Activated T-cell treated with anti-CD3 and anti-CD28 coated beads, Interleukin-2, amount 50 U/mL, for 72 hours (primary cell): Measurements from ENCODE around the gene CCDC174. TPM values are rescaled to one million over a fixed set of nuclear protein-coding genes. Genes with fewer than 3 reads are reported as not detected.

Source experiments
- ATAC-seq, 2 donors: fragments of 150-1000 bp; cut with Tn5 transposase; replicated peaks in 1 of 2; 2 replicates each; pipeline ENCODE4 v1.10.0; 2021; ENCODE audit warnings: moderate library complexity in 2 of 2, mild to moderate bottlenecking in 1 of 2
- DNase-seq, 2 donors: peaks; one replicate each; pipeline ENCODE4 v3.0.0; 2021 to 2022; ENCODE audit warnings: mixed read lengths in 1 of 2
- H3K27ac Mint-ChIP-seq: one replicate; pipeline ENCODE4 v1.8.0; 2022; ENCODE audit warnings: mild to moderate bottlenecking, moderate library complexity, mixed read lengths
- H3K27me3 Mint-ChIP-seq: one replicate; pipeline ENCODE4 v1.8.0; 2022; ENCODE audit warnings: low read depth, mixed read lengths
- H3K36me3 Mint-ChIP-seq, 2 donors: one replicate each; pipeline ENCODE4 v1.8.0; 2022; ENCODE audit warnings: mixed read lengths in 2 of 2, mild to moderate bottlenecking in 1 of 2; ENCODE audit not compliant: insufficient read depth in 2 of 2
- H3K4me1 Mint-ChIP-seq: one replicate; pipeline ENCODE4 v1.8.0; 2022; ENCODE audit warnings: low read depth, mixed read lengths
- H3K4me3 Mint-ChIP-seq, 2 donors: one replicate each; pipeline ENCODE4 v1.8.0; 2022; ENCODE audit warnings: mild to moderate bottlenecking in 2 of 2, mixed read lengths in 2 of 2, moderate library complexity in 2 of 2
- H3K9me3 Mint-ChIP-seq, 2 donors: one replicate each; pipeline ENCODE4 v1.8.0; 2022; ENCODE audit warnings: mixed read lengths in 2 of 2
- total RNA-seq, 2 donors: library from RNA; stranded (reverse); gene quantifications; one replicate each; pipeline ENCODE4 v1.2.3, GENCODE V29; 2022

CCDC174 gene
- total RNA-seq, 2 donors from 2014 or later, result 33.9 to 34.3 TPM

GRCh38 chr3:14616606-14617507 is 34.7 kb upstream of the CCDC174 start:
- ATAC-seq (peak in 1 of 2 donors; percentile 26), DNase-seq (no peak)
- no peak overlapping the region for H3K27ac Mint-ChIP-seq
- no peak overlapping the region for H3K4me3 Mint-ChIP-seq
- H3K4me1 Mint-ChIP-seq, result no peaks in the 10 kb centered on the region
- peaks cover 38% of the 10 kb centered on the region for H3K27me3 Mint-ChIP-seq
- H3K9me3 Mint-ChIP-seq, result no peaks in the 10 kb centered on the region
- H3K36me3 Mint-ChIP-seq, result no peaks in the 10 kb centered on the region

DNA sequence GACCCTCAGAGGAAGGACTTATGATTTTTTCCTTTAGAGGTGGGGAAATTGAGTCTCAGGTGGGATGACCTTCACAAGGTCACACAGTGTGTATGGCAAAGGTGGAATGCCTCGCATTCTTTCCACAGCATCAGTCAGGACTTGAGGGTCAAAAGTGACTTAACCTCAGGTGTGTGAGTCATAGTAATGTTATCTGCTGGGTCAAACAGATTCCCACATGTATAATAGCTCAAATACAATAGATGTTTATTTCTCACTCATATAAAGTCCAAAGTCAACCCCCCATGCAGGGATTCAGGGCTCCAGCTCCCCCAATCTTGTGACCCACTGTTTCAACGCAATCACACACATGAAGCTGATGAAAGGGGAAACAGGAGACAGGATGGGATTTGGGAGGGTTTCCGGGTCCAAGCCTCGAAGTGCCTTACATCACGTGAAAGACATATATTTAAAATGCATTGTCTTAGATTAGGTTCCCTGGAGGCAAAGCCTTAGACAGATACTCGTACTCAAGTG is 34.0 kb upstream of the CCDC174 start:
- H3K4me1 Mint-ChIP-seq, result no peaks in the 10 kb centered on the region

GRCh38 chr3:14619605-14620004 is 32.0 kb upstream of the CCDC174 start:
- DNase-seq (no peak), ATAC-seq (no peak)
- no peaks in the 10 kb centered on the region for H3K36me3 Mint-ChIP-seq
- H3K4me1 Mint-ChIP-seq, result no peaks in the 10 kb centered on the region
- H3K27me3 Mint-ChIP-seq, result peaks cover 22% of the 10 kb centered on the region
- no peak overlapping the region for H3K27ac Mint-ChIP-seq
- H3K9me3 Mint-ChIP-seq, result no peaks in the 10 kb centered on the region
- no peak overlapping the region for H3K4me3 Mint-ChIP-seq

More for the DNA sequence above, 34.0 kb upstream of the CCDC174 start:
- H3K4me3 Mint-ChIP-seq, result no peak overlapping the region
- no peaks in the 10 kb centered on the region for H3K36me3 Mint-ChIP-seq
- H3K27ac Mint-ChIP-seq, result no peak overlapping the region
- ATAC-seq (no peak), DNase-seq (no peak)
- H3K27me3 Mint-ChIP-seq, result peaks cover 35% of the 10 kb centered on the region
- H3K9me3 Mint-ChIP-seq, result no peaks in the 10 kb centered on the region

- Mint-ChIP-seq H3K9me3 (no peaks in the 10 kb centered on the region), H3K27me3 (peaks cover 19% of the 10 kb centered on the region), H3K36me3 (no peaks in the 10 kb centered on the region), H3K4me3 (no peak overlapping the region), H3K27ac (no peak overlapping the region), H3K4me1 (no peaks in the 10 kb centered on the region)
- ATAC-seq (no peak), DNase-seq (no peak)
Measured at GRCh38 chr3:14620512-14620911, 31.1 kb upstream of the CCDC174 start.

- no peak overlapping the region for H3K27ac Mint-ChIP-seq
- peaks cover 13% of the 10 kb centered on the region for H3K27me3 Mint-ChIP-seq
- no peaks in the 10 kb centered on the region for H3K4me1 Mint-ChIP-seq
- no peaks in the 10 kb centered on the region for H3K36me3 Mint-ChIP-seq
- no peaks in the 10 kb centered on the region for H3K9me3 Mint-ChIP-seq
- no peak overlapping the region for H3K4me3 Mint-ChIP-seq
- no peak for DNase-seq
- no peak for ATAC-seq
Measured at GRCh38 chr3:14621093-14621492, 30.5 kb upstream of the CCDC174 start.

GRCh38 chr3:14622368-14622767 is 29.2 kb upstream of the CCDC174 start:
- Mint-ChIP-seq H3K27me3 (peaks cover 9% of the 10 kb centered on the region), H3K4me3 (no peak overlapping the region), H3K27ac (no peak overlapping the region)

GRCh38 chr3:14623569-14624051 is 28.0 kb upstream of the CCDC174 start:
- Mint-ChIP-seq H3K27me3 (peaks cover 8% of the 10 kb centered on the region), H3K27ac (no peak overlapping the region), H3K4me3 (no peak overlapping the region), H3K4me1 (no peaks in the 10 kb centered on the region), H3K36me3 (no peaks in the 10 kb centered on the region), H3K9me3 (no peaks in the 10 kb centered on the region)
- ATAC-seq (no peak), DNase-seq (no peak)

More at GRCh38 chr3:14622368-14622767, 29.2 kb upstream of the CCDC174 start:
- no peaks in the 10 kb centered on the region for H3K9me3 Mint-ChIP-seq
- no peaks in the 10 kb centered on the region for H3K4me1 Mint-ChIP-seq
- H3K36me3 Mint-ChIP-seq, result no peaks in the 10 kb centered on the region
- ATAC-seq (no peak), DNase-seq (no peak)

DNA sequence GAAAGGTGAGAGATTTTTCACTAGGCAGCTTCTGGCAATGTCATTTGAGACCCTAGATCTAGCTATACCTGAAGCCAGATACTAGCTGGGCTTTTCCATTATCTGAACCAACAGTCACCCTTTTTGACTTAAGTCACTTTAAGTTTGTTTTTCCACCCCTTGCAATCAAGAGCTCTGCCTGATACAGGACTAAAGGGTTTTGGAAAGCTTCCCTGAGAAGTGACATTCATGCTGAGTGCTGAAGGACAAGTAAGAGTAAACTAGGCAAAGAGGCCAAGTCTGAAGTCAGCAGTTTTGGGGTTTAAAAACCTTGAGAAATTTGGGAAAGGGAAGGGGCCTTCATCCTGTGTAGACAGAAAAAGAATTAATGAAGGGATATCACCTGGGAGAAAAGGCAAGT is 27.1 kb upstream of the CCDC174 start:
- no peak overlapping the region for H3K27ac Mint-ChIP-seq
- no peaks in the 10 kb centered on the region for H3K36me3 Mint-ChIP-seq
- H3K4me3 Mint-ChIP-seq, result no peak overlapping the region
- no peaks in the 10 kb centered on the region for H3K4me1 Mint-ChIP-seq
- peaks cover 8% of the 10 kb centered on the region for H3K27me3 Mint-ChIP-seq
- no peaks in the 10 kb centered on the region for H3K9me3 Mint-ChIP-seq
- DNase-seq (no peak), ATAC-seq (no peak)

GRCh38 chr3:14625443-14625842 is 26.1 kb upstream of the CCDC174 start:
- ATAC-seq (no peak), DNase-seq (no peak)
- peaks cover 8% of the 10 kb centered on the region for H3K27me3 Mint-ChIP-seq
- no peaks in the 10 kb centered on the region for H3K36me3 Mint-ChIP-seq
- H3K4me1 Mint-ChIP-seq, result no peaks in the 10 kb centered on the region
- H3K27ac Mint-ChIP-seq, result no peak overlapping the region
- H3K4me3 Mint-ChIP-seq, result no peak overlapping the region
- H3K9me3 Mint-ChIP-seq, result no peaks in the 10 kb centered on the region

DNA sequence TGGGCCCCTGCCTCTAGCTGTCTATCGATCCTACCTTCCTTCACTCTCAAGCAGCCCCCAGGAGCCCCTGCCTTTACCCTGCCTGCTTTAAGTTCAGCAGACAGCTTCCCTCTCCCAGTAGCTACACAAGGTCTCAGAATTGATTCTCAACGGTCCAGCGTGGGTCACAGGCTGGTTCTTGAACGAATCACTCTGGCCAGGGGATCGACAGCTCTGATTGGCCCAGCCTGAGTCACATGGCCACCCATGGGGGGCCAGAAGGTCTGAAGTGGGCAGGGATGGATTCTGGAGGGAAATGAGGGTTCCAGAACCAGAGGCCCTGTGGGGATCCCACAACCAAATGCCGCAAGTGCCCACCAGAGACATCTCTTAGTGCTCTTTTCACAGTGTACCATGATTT is 23.7 kb upstream of the CCDC174 start:
- H3K36me3 Mint-ChIP-seq, result no peaks in the 10 kb centered on the region
- no peak overlapping the region for H3K27ac Mint-ChIP-seq
- peaks cover 8% of the 10 kb centered on the region for H3K27me3 Mint-ChIP-seq
- ATAC-seq (no peak), DNase-seq (no peak)
- no peaks in the 10 kb centered on the region for H3K4me1 Mint-ChIP-seq
- H3K4me3 Mint-ChIP-seq, result no peak overlapping the region
- no peaks in the 10 kb centered on the region for H3K9me3 Mint-ChIP-seq

GRCh38 chr3:14628406-14628805 is 23.2 kb upstream of the CCDC174 start:
- no peak for ATAC-seq
- Mint-ChIP-seq H3K27ac (no peak overlapping the region), H3K4me3 (no peak overlapping the region)

GRCh38 chr3:14630404-14631100 is 21.0 kb upstream of the CCDC174 start:
- H3K4me3 Mint-ChIP-seq, result no peak overlapping the region
- no peaks in the 10 kb centered on the region for H3K36me3 Mint-ChIP-seq
- DNase-seq (no peak), ATAC-seq (no peak)
- H3K9me3 Mint-ChIP-seq, result no peaks in the 10 kb centered on the region
- H3K27ac Mint-ChIP-seq, result no peak overlapping the region
- H3K27me3 Mint-ChIP-seq, result peaks cover 13% of the 10 kb centered on the region
- H3K4me1 Mint-ChIP-seq, result no peaks in the 10 kb centered on the region

More at GRCh38 chr3:14628406-14628805, 23.2 kb upstream of the CCDC174 start:
- no peak for DNase-seq
- Mint-ChIP-seq H3K4me1 (no peaks in the 10 kb centered on the region), H3K9me3 (no peaks in the 10 kb centered on the region), H3K36me3 (no peaks in the 10 kb centered on the region), H3K27me3 (peaks cover 8% of the 10 kb centered on the region)

GRCh38 chr3:14631101-14631497 is 20.5 kb upstream of the CCDC174 start:
- H3K9me3 Mint-ChIP-seq, result no peaks in the 10 kb centered on the region
- no peak for DNase-seq
- H3K4me1 Mint-ChIP-seq, result no peaks in the 10 kb centered on the region
- no peak overlapping the region for H3K4me3 Mint-ChIP-seq
- H3K27me3 Mint-ChIP-seq, result peaks cover 16% of the 10 kb centered on the region
- no peak for ATAC-seq
- no peaks in the 10 kb centered on the region for H3K36me3 Mint-ChIP-seq
- no peak overlapping the region for H3K27ac Mint-ChIP-seq
